Measurements from ENCODE around the gene GDF11.

GDF11 gene

DNA sequence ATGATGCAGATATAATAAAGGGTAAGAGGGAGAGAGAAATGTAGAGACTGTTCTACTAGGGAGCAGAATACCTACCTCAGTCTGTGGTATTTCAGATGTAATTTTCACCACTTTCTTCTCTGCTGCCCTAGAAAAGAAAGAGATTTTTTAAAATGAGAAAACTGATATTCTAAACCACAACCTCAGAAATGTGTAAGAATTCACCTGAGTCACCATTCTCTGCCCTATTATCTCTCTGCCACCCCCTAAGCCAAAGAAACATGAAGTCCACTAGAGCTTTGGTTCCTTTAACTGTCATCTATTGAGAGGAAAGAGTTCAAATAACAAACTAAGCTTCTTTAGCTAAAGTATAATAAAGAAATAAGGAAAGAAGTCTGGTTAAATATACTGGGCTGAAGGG is 53.0 kb downstream of the GDF11 start:
- no peak for DNase-seq (ENCODE audit: low read depth)

DNA sequence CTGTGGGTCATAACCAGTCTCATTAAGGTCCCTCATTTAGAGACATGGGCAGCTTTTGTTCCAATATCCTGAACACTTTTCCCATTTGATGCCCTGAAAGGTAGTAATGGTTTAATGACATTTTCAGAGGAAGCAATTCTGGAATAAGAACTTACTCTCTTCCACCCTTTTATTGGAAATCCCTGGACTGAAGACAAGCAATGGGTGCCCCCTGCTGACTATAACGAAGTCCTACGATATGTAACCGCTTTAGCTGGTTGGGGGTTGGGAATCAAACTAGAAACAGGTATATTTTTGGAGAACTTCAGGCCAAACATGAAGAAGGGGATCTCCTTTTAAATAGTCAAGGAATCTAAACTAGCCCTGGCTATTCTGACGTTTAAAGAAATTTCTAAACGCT is 54.1 kb downstream of the GDF11 start:
- no peak for DNase-seq (ENCODE audit: low read depth)

DNA sequence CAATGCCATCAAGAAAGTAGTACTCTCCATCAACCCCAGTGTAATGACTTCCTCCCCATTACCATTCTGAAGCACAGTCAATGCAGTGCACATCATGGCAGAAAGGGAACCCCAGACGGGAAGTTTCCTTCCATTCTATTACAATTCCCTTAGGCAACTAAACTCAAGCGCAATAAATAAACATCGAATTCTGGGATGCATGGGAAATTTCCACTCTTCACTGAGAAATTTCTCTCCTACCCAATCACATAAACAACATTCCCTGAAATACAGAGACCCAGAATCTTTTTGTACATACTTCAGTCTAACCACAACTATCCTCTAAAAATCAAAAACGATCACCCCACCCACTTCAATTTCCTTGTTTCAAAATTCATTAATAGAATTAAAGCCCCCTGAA is 54.6 kb downstream of the GDF11 start:
- DNase-seq (ENCODE audit: low read depth): no peak

Data from activated T-cell treated with anti-CD3 and anti-CD28 coated beads for 1 hour (primary cell).